NT2/D1 (cell line): ENCODE measurements around the gene LST1.

Experiments
- SUZ12 ChIP-seq: IDR thresholded peaks from 2 replicates; pipeline ENCODE4 v1.6.1; 2011; ENCODE audit not compliant: insufficient read length, insufficient read depth; ENCODE audit errors: extremely low read depth
- YY1 ChIP-seq: IDR thresholded peaks from 2 replicates; pipeline ENCODE4 v1.6.1; 2011; ENCODE audit not compliant: insufficient read length, insufficient read depth
- ZNF274 ChIP-seq: IDR thresholded peaks from 2 replicates; pipeline ENCODE4 v1.6.1; 2011; ENCODE audit warnings: mild to moderate bottlenecking, low read depth, low read length

GRCh38 chr6:31582230-31582643, 3.8 kb upstream of the LST1 start, which contains the start of gene LTB:
- TF ChIP-seq YY1 = no peak
- no peak for TF ChIP-seq SUZ12
- TF ChIP-seq ZNF274 = no peak
